HepG2 (cell line): ENCODE data around the gene NEURL3. TPM values are rescaled to one million over a fixed set of nuclear protein-coding genes. Genes with fewer than 3 reads are reported as not detected.

Experiments used
- CBX5 ChIP-seq: sonication (generic); formaldehyde crosslinking; IDR thresholded peaks from 2 replicates; pipeline ENCODE4 v1.4.0; 2020; ENCODE audit warnings: missing genetic modification reagents, borderline replicate concordance
- DMAP1 ChIP-seq: IDR thresholded peaks from 2 replicates; pipeline ENCODE4 v1.6.1; 2016
- EHMT2 ChIP-seq: fragments of 200-600 bp; sonication (generic); IDR thresholded peaks from 2 replicates; pipeline ENCODE4 v1.7.0; 2017; ENCODE audit warnings: antibody characterized with exemption, low read depth, low read length, borderline replicate concordance
- ELK4 ChIP-seq: sonication (generic); formaldehyde crosslinking; IDR thresholded peaks from 2 replicates; pipeline ENCODE4 v1.9.0; 2021; ENCODE audit warnings: missing genetic modification reagents, borderline replicate concordance
- FOXC1 ChIP-seq: sonication (generic); formaldehyde crosslinking; IDR thresholded peaks from 2 replicates; pipeline ENCODE4 v1.8.0; 2022; ENCODE audit warnings: mild to moderate bottlenecking, missing genetic modification reagents, borderline replicate concordance
- GTF3A ChIP-seq: sonication (generic); formaldehyde crosslinking; conservative IDR thresholded peaks from 2 replicates; pipeline ENCODE4 v1.4.0; 2020; ENCODE audit warnings: mild to moderate bottlenecking, missing genetic modification reagents
- HOMEZ ChIP-seq: IDR thresholded peaks from 2 replicates; pipeline ENCODE4 v1.6.1; 2016; ENCODE audit warnings: low read depth
- MED8 ChIP-seq: sonication (generic); formaldehyde crosslinking; IDR thresholded peaks from 2 replicates; pipeline ENCODE4 v1.8.1; 2023; ENCODE audit warnings: mild to moderate bottlenecking, missing genetic modification reagents; ENCODE audit not compliant: insufficient replicate concordance
- RBAK ChIP-seq: sonication (generic); formaldehyde crosslinking; IDR thresholded peaks from 2 replicates; pipeline ENCODE4 v1.5.1; 2020; ENCODE audit warnings: mild to moderate bottlenecking, missing genetic modification reagents
- SMAD3 ChIP-seq: sonication (generic); formaldehyde crosslinking; IDR thresholded peaks from 2 replicates; pipeline ENCODE4 v1.4.0; 2020; ENCODE audit warnings: missing genetic modification reagents
- SNAPC4 ChIP-seq: sonication (generic); formaldehyde crosslinking; IDR thresholded peaks from 2 replicates; pipeline ENCODE4 v1.4.0; 2020; ENCODE audit warnings: mild to moderate bottlenecking, missing genetic modification reagents
- SRSF1 ChIP-seq: fragments of 200-400 bp; formaldehyde crosslinking; optimal IDR thresholded peaks from 2 replicates; pipeline ENCODE3; 2017; ENCODE audit warnings: mild to moderate bottlenecking, low read depth, low read length, moderate library complexity
- TCF12 ChIP-seq, 2 experiments: fragments of 450-650 bp in 1 of 2; sonication (generic) in 1 of 2; formaldehyde crosslinking in 1 of 2; IDR thresholded peaks; 2 replicates each; pipeline versions ENCODE4 v1.6.1 to v1.8.0; 2017 to 2022; ENCODE audit warnings: antibody characterized with exemption in 1 of 2, mild to moderate bottlenecking in 1 of 2, missing genetic modification reagents in 1 of 2, moderate library complexity in 1 of 2
- ZKSCAN1 ChIP-seq: fragments of 150-350 bp; IDR thresholded peaks from 2 replicates; pipeline ENCODE4 v1.6.1; 2014; ENCODE audit warnings: low read length
- ZNF12 ChIP-seq: sonication (generic); formaldehyde crosslinking; IDR thresholded peaks from 2 replicates; pipeline ENCODE4 v1.5.0; 2020; ENCODE audit warnings: missing genetic modification reagents
- ZNF138 ChIP-seq: sonication (generic); formaldehyde crosslinking; IDR thresholded peaks from 2 replicates; pipeline ENCODE4 v1.5.0; 2020; ENCODE audit warnings: mild to moderate bottlenecking, low read depth, missing genetic modification reagents
- ZNF292 ChIP-seq: sonication (generic); formaldehyde crosslinking; IDR thresholded peaks from 2 replicates; pipeline ENCODE4 v1.8.1; 2022; ENCODE audit warnings: mild to moderate bottlenecking, low read depth, missing genetic modification reagents, borderline replicate concordance
- ZNF496 ChIP-seq: sonication (generic); formaldehyde crosslinking; IDR thresholded peaks from 2 replicates; pipeline ENCODE4 v1.8.1; 2023; ENCODE audit warnings: mild to moderate bottlenecking, moderate library complexity, missing genetic modification reagents; ENCODE audit not compliant: insufficient replicate concordance
- ZNF574 ChIP-seq: sonication (generic); formaldehyde crosslinking; IDR thresholded peaks from 2 replicates; pipeline ENCODE4 v1.4.0; 2020; ENCODE audit warnings: missing genetic modification reagents
- polyA plus RNA-seq, 8 experiments: library from polyadenylated mRNA; depleted of rRNA in 3 of 8; stranded (reverse) in 7 of 8; unstranded in 1 of 8; fragments of >200 nt; fragmentation: Illumina TruSeq in 4 of 8; extraction: Trizol in 4 of 8; gene quantifications; 2 replicates each; pipeline versions ENCODE4 v1.2.1 to v1.2.3, GENCODE V29; 2011 to 2016; ENCODE audit warnings: low read depth in 4 of 8, missing spikeins in 1 of 8, mixed read lengths in 1 of 8; ENCODE audit not compliant: insufficient read depth in 1 of 8
- total RNA-seq, 5 experiments: library from RNA; depleted of rRNA; stranded (reverse); fragments of >200 nt; fragmentation: Illumina TruSeq; extraction: Trizol; gene quantifications; 2 replicates each; pipeline ENCODE4 v1.2.3, GENCODE V29; 2016; ENCODE audit warnings: low read depth in 1 of 5

The NEURL3 gene
- total and polyA plus RNA-seq, 2 of the 13 experiments (the other 11 are each of a cell fraction or from before 2014, with no cell fraction given): 0.16 to 1.2 TPM

DNA sequence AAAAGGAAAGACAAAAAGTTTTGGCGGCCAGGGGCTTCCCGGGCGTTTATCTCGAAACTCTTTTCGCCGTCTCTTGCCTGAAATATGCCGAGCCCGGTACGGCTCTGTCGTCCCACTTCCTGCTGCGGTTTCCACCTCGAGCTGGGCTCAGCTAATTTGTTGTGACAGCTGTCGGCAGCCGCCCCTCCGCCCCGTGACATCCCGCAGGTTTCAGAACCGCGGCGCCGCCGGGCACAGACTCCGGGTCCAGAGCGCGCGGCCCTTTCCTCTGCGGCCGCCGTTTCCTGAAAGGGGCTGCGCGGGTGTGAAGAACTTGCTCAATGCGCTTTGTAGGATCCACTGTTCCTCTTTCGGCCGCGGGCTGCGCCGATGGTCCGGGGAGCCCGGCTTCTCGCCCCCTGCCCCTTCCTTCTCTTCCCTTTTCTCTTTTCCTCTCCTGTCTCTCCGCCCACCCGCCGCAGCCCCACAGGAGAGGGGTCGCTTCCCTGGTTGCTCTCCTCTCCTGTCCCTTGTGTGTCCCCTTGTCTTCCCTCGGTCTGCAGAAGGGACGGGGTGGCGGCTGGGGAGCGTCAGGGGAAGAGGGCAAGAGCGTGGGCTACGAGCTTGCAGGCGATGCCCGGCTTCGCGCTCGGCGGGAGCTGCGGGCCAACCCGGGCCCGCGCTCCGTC is 32.0 kb upstream of the NEURL3 start (continued):
- TF ChIP-seq SNAPC4: no peak
- no peak for TF ChIP-seq ZNF138 (CRISPR knock-in tag)
- no peak for TF ChIP-seq FOXC1 (CRISPR knock-in tag)
- TF ChIP-seq ZNF496 (CRISPR knock-in tag): no peak
- TF ChIP-seq GTF3A (CRISPR knock-in tag): no peak
- no peak for TF ChIP-seq RBAK (CRISPR knock-in tag)
- no peak for TF ChIP-seq TCF12 (IDR thresholded peaks at IDR 0.05)
- no peak for TF ChIP-seq TCF12 (CRISPR knock-in tag; IDR thresholded peaks at IDR 0.05)
- no peak for TF ChIP-seq DMAP1 (CRISPR knock-in tag)
- TF ChIP-seq MED8: no peak
- no peak for TF ChIP-seq ELK4
- peak; percentile 14 for TF ChIP-seq SRSF1
- no peak for TF ChIP-seq ZNF12 (CRISPR knock-in tag)
- TF ChIP-seq ZKSCAN1: no peak
- TF ChIP-seq HOMEZ: no peak
- TF ChIP-seq SMAD3 (CRISPR knock-in tag): no peak
- no peak for TF ChIP-seq ZNF292 (CRISPR knock-in tag)
- TF ChIP-seq ZNF574 (CRISPR knock-in tag): no peak
- no peak for TF ChIP-seq CBX5
- TF ChIP-seq EHMT2: no peak
